ENCODE measurements around the gene CCBE1.

CCBE1 gene

DNA sequence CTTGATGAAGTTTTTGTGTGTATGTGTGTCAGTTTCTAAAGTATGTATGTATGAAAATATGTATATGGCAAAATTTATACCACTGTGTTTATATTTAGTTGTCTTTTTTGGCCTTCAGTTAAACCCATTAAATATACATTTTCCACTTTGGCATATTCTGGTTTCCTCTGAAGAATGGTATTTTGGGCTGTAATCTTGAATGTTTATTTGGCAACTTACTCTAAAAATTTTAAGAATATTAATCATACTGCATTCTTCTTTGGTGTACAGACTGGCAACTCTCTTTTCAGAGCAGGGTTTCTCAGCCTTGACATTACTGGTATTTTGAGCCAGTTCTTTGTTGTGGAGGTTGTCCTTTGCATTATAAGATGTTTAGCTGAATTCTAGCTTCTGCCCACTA, 27.9 kb upstream of the CCBE1 start:
- DNase-seq (ENCODE audit: extremely low spot score), result no peak
- no peak for TF ChIP-seq CTCF (IDR thresholded peaks at IDR 0.05; ENCODE audit: control extremely low read depth, extremely low read depth, low read depth, missing control alignments)
- CTCF ChIA-PET, result interaction anchor here (0.9 to 1.4 kb wide), 3 partner anchors 9 to 28 kb away, joined by 3 to 5 read pairs (median 3); partner anchors contain the start of gene CCBE1
- POLR2A ChIA-PET, result no interaction called here

GRCh38 chr18:59724103-59724502, 26.9 kb upstream of the CCBE1 start:
- ChIA-PET POLR2A (no interaction called here), CTCF (interaction anchor here (0.9 to 1.6 kb wide), 3 partner anchors 10 to 99 kb away, joined by 3 to 5 read pairs (median 3); no protein-coding TSS in a partner anchor)
- TF ChIP-seq CTCF (IDR thresholded peaks at IDR 0.05; ENCODE audit: control extremely low read depth, extremely low read depth, low read depth, missing control alignments), result no peak
- no peak for DNase-seq (ENCODE audit: extremely low spot score)

DNA sequence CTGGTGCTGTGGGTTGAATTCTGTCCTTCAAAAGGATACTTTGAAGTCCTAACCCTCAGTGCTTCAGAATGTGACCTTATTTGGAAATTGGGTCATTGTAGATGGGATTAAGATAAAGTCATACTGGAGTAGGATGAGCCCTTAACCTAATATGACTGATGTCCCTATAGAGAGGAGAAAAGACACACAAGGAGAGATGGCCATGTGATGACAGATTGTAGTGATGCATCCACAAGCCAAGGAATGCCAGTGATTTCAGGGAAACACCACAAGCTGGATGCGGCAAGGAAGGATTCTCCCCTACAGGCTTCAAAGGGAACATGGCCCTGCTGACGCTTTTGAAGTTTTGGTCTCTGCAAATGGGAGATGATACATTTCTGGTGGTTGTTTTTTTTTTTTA, 24.7 kb upstream of the CCBE1 start:
- CTCF ChIA-PET, result interaction anchor here (0.7 kb wide), 1 partner anchor 61 kb away, joined by 3 read pairs; no protein-coding TSS in a partner anchor
- POLR2A ChIA-PET, result no interaction called here

GRCh38 chr18:59721211-59721610, 24.0 kb upstream of the CCBE1 start:
- TF ChIP-seq CTCF (IDR thresholded peaks at IDR 0.05; ENCODE audit: control extremely low read depth, extremely low read depth, low read depth, missing control alignments), result no peak
- ChIA-PET POLR2A (no interaction called here), CTCF (interaction anchor here (1.1 kb wide), 1 partner anchor 23 kb away, joined by 3 read pairs; no protein-coding TSS in a partner anchor)
- DNase-seq (ENCODE audit: extremely low spot score), result no peak

More for the DNA sequence above, 24.7 kb upstream of the CCBE1 start:
- no peak for TF ChIP-seq CTCF (IDR thresholded peaks at IDR 0.05; ENCODE audit: control extremely low read depth, extremely low read depth, low read depth, missing control alignments)
- no peak for DNase-seq (ENCODE audit: extremely low spot score)

DNA sequence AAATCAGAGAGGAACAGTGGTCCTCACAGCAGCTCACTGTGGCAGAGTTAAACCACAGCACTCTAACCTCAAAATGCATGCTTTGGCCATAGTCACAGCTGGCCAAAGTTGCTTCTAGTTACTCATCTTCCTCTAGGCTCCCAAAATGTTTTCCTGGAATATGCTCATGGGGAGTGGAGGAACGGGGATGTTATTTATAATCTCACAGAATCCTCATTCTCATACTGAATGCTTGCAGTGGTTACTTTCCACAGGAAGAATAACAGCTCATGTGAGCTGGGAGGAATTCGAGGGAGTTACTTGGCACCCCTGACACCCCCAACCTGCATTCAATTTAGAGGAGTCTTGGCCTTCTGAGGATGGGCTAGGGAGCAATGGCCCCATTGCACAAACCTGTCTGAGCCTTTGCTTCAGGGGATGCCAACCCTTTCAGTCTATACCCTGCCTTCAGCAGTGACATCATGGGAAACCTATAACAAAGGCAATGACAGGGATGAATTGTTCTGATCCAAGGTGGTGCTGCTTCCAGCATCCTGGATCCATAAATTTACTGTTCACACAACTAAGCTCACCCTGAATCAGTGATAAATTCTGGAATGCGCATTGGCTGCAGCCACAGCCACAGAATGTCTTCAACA, 22.4 kb upstream of the CCBE1 start:
- TF ChIP-seq CTCF (IDR thresholded peaks at IDR 0.05; ENCODE audit: control extremely low read depth, extremely low read depth, low read depth, missing control alignments), result no peak
- ChIA-PET CTCF (no interaction called here), POLR2A (no interaction called here)
- no peak for DNase-seq (ENCODE audit: extremely low spot score)

GRCh38 chr18:59718464-59719157, 21.4 kb upstream of the CCBE1 start:
- ChIA-PET POLR2A (no interaction called here), CTCF (interaction anchor here (1.6 kb wide), 1 partner anchor 260 kb away, joined by 3 read pairs; no protein-coding TSS in a partner anchor)
- DNase-seq (ENCODE audit: extremely low spot score), result no peak
- TF ChIP-seq CTCF (IDR thresholded peaks at IDR 0.05; ENCODE audit: control extremely low read depth, extremely low read depth, low read depth, missing control alignments), result no peak

Data from GM10248 (cell line).